BE2C (cell line): ENCODE measurements around the gene LINGO4.

ENCODE experiments used
- DNase-seq: peaks from one replicate; pipeline ENCODE4 v3.0.0-alpha.2; 2020
- H3K27me3 ChIP-seq: fragments of 250-450 bp; sonication (Bioruptor Pico); 2 replicates; pipeline ENCODE4 v1.5.1; 2020; ENCODE audit warnings: mild to moderate bottlenecking
- H3K36me3 ChIP-seq: fragments of 250-450 bp; sonication (Bioruptor Pico); 2 replicates; pipeline ENCODE4 v1.5.1; 2020; ENCODE audit warnings: mild to moderate bottlenecking
- H3K4me1 ChIP-seq: fragments of 250-450 bp; sonication (Bioruptor Pico); 2 replicates; pipeline ENCODE4 v1.5.1; 2020
- H3K4me3 ChIP-seq: 2 replicates; pipeline ENCODE4 v1.5.1; 2011; ENCODE audit warnings: low read depth, low read length
- H3K9me3 ChIP-seq: fragments of 250-450 bp; sonication (Bioruptor Pico); 2 replicates; pipeline ENCODE4 v1.5.1; 2020
- TF ChIP-seq, protein P1 (sequence below): IDR thresholded peaks from 2 replicates; pipeline ENCODE4 v1.5.1; 2012; ENCODE audit warnings: mild to moderate bottlenecking, low read depth, low read length

The LINGO4 gene

DNA sequence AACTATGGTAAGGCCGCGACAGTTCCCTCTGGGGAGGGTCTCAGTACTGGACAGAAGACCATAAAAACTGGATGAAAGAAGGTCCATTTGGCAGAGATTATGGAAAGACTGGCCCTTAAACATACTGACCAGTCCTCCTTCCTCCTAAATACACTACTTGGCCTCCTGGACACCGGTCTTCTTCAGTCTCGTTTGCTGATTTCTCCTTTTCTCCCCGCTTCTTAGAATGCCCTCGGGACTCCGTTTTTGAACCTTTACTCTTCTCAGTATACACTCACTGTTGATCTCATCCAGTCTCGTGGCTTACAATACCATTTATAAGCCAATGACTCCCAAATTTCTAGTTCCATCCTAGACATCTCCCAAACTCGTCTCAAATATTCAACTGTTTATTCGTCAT, 41.2 kb downstream of the LINGO4 start:
- peaks cover 26% of the 10 kb centered on the region for H3K36me3 ChIP-seq
- DNase-seq, result no peak
- peak overlapping the region; percentile 79 for H3K4me3 ChIP-seq
- no peaks in the 10 kb centered on the region for H3K4me1 ChIP-seq
- H3K9me3 ChIP-seq, result no peaks in the 10 kb centered on the region
- no peaks in the 10 kb centered on the region for H3K27me3 ChIP-seq
- TF ChIP-seq, protein P1, sequence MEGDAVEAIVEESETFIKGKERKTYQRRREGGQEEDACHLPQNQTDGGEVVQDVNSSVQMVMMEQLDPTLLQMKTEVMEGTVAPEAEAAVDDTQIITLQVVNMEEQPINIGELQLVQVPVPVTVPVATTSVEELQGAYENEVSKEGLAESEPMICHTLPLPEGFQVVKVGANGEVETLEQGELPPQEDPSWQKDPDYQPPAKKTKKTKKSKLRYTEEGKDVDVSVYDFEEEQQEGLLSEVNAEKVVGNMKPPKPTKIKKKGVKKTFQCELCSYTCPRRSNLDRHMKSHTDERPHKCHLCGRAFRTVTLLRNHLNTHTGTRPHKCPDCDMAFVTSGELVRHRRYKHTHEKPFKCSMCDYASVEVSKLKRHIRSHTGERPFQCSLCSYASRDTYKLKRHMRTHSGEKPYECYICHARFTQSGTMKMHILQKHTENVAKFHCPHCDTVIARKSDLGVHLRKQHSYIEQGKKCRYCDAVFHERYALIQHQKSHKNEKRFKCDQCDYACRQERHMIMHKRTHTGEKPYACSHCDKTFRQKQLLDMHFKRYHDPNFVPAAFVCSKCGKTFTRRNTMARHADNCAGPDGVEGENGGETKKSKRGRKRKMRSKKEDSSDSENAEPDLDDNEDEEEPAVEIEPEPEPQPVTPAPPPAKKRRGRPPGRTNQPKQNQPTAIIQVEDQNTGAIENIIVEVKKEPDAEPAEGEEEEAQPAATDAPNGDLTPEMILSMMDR, result no peak

DNA sequence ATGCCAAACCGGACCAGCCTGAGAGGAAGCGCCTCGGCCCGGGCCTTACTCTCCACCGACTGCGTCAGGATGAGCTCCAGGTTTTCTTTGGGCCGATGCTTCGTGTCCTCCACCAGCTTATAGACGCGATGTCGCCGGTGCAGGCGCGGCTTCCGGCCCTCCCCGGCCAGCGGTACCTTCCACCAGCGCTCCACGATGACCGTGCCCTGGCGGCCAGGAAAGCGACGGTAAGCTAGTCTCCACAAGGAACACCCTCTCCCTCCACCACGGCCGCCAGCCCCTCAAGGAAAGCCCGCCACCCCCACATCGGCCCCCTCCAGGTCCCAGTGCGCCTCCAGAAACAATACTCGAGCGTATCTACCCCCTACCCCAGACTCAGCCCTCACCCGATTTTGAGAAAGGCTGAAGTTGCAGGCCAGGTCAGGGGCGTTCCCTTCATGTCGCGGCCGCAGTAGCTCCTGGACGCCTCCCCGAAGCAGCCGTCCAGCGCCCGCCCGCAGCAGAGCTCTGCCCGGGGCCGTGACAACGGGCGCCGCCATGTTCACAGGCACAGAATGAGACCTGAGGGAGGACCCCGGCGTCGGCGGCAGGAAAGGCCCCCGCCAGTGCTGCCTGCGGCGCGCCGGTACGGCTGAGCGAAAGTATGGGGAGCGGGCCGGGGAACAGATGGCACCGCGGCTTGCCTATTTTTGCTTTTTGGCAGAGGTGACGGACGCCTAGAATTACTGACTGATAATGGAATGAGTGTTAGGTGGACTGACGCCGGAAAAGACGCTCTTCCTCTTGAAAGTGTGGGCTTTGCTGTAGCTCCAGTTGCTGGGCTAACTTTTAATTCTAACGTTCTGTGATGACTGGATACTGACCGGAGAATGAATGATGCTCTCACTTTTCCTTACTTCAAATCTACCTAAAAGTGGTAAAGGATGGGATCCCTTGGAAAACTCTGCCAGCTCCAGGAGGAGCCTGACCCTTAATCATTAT, 42.0 kb downstream of the LINGO4 start, which contains the start of gene MRPL9:
Gene MRPL9 (minus strand): TSS at position 556 of the 981 bp plus-strand sequence. CDS start 17 bp downstream, at position 539.
- no peaks in the 10 kb centered on the region for H3K27me3 ChIP-seq
- TF ChIP-seq, protein P1, result no peak

DNA sequence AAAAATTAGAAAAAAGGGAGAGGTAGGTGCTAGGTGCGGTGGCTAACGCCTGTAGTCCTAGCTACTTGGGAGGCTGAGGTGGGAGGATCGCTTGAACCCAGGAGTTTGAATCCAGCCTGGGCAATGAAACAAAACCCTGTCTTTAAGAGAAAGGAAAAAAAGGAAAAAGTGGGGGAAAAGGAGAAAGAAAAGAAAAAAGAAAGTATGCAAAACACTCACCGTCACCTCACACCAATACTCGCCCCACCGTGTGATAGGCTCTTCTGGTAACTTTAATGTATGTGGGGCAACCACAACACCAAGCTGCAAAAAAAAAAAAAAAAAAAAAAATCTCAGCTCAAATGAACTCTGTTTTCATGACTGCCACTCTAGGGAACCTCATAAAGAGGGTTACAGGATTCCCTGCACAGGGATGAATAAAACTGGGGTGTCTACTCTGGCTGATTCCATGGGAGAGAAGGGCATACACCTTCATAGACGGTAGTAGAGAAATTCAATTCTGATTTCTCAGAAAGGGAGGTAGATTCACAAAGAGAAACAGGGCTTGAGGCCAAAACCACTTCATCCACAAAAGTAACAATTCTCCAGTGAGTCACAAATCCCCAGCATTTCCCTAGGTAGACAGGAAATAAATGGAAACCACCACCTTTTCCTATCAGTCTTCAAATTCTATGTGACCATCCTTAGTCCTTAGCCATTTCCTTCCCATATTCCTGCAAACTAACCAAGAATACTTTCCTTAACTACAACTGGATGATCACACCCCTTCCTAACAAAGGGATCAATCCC, 44.4 kb downstream of the LINGO4 start:
- Histone ChIP-seq H3K4me1 (no peaks in the 10 kb centered on the region), H3K4me3 (no peak overlapping the region), H3K9me3 (no peaks in the 10 kb centered on the region), H3K27me3 (no peaks in the 10 kb centered on the region), H3K36me3 (peaks cover 30% of the 10 kb centered on the region)
- TF ChIP-seq, protein P1, result no peak
- no peak for DNase-seq

More for the DNA sequence above, 42.0 kb downstream of the LINGO4 start, which contains the start of gene MRPL9:
- Histone ChIP-seq H3K4me3 (peak within 1 kb of the TSS; percentile 79), H3K9me3 (no peaks in the 10 kb centered on the region), H3K4me1 (no peaks in the 10 kb centered on the region), H3K36me3 (peaks cover 30% of the 10 kb centered on the region)
- DNase-seq, result peak; percentile 90

DNA sequence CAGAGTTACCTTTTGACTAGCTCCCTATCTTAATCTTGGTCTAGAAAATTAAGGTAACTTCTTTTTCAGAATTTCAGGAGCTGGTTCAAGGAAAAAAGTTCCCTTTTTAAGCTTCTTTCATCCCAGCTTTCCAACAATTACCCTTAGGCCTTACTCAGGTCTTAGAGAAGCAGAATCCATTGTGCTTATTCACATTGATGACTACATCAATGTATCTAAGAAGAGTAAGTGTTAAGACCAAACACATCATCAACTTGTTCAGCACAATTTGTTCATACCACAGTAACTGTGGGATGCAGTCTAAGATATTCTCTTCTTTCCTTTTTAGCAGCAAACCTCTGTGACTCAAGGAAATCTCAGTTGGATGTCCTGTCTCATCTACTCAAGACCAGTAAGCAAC, 46.0 kb downstream of the LINGO4 start:
- peaks cover 30% of the 10 kb centered on the region for H3K36me3 ChIP-seq
- no peak overlapping the region for H3K4me3 ChIP-seq
- H3K27me3 ChIP-seq, result no peaks in the 10 kb centered on the region
- TF ChIP-seq, protein P1, result no peak
- DNase-seq, result no peak
- no peaks in the 10 kb centered on the region for H3K9me3 ChIP-seq
- H3K4me1 ChIP-seq, result no peaks in the 10 kb centered on the region

DNA sequence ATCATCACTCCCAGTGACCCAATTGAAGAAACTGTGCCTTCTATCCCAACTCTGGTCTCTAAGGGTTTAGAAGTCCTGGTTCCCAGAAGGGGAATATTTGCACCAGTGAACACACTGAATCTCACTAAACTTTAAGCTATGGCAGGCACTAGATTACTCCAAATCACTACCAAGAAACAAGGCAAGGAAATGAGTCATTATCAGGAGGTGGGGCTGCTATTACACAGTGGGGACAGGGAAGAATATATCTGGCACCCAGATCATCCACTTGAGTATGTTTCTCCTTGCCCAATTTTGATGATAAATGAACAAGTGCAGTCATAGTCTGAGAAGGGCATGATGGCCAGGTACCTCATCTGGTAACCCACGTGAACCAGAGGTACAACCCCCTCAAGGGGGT, 48.9 kb downstream of the LINGO4 start:
- Histone ChIP-seq H3K36me3 (peaks cover 18% of the 10 kb centered on the region), H3K4me1 (no peaks in the 10 kb centered on the region), H3K4me3 (no peak overlapping the region), H3K27me3 (peaks cover 4% of the 10 kb centered on the region; the same call in 1 of the 2 replicates), H3K9me3 (no peaks in the 10 kb centered on the region)
- no peak for DNase-seq
- TF ChIP-seq, protein P1, result no peak
